Mammary epithelial cell (primary cell): Measurements from ENCODE around the gene MMGT1.

Experiments
- EZH2 ChIP-seq: IDR thresholded peaks from 2 replicates; pipeline ENCODE4 v1.6.1; 2012; ENCODE audit warnings: low read length, inconsistent platforms, borderline replicate concordance
- TF ChIP-seq, protein P1 (sequence below), 2 donors: IDR thresholded peaks in 1 of 2; conservative IDR thresholded peaks in 1 of 2; 2 replicates each; pipeline ENCODE4 v1.5.1; 2011 to 2012; ENCODE audit warnings: inconsistent platforms in 2 of 2, low read length in 2 of 2, mild to moderate bottlenecking in 2 of 2, control low read depth in 1 of 2, low read depth in 1 of 2; ENCODE audit not compliant: insufficient read depth in 1 of 2; ENCODE audit errors: extremely low read depth in 1 of 2

DNA sequence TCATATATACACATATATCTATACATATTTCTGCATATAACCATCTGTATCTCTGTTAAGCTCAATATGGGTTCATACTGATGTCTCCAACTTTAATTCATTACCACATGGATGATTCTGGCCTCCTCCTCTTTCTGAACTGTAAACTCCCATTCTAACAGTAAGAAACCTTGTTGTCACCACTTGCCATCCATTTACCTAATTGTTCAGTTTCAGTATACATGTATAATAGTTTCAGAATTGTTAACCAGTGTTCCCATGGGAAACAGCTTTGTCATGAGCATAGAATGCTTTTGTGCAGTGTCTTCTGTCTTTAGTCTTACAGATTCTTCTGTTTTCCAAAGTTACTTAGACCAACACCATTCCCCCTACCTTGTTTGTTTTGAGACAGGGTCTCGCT is 47.4 kb upstream of the MMGT1 start:
- TF ChIP-seq, protein P1, sequence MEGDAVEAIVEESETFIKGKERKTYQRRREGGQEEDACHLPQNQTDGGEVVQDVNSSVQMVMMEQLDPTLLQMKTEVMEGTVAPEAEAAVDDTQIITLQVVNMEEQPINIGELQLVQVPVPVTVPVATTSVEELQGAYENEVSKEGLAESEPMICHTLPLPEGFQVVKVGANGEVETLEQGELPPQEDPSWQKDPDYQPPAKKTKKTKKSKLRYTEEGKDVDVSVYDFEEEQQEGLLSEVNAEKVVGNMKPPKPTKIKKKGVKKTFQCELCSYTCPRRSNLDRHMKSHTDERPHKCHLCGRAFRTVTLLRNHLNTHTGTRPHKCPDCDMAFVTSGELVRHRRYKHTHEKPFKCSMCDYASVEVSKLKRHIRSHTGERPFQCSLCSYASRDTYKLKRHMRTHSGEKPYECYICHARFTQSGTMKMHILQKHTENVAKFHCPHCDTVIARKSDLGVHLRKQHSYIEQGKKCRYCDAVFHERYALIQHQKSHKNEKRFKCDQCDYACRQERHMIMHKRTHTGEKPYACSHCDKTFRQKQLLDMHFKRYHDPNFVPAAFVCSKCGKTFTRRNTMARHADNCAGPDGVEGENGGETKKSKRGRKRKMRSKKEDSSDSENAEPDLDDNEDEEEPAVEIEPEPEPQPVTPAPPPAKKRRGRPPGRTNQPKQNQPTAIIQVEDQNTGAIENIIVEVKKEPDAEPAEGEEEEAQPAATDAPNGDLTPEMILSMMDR (conservative IDR thresholded peaks at IDR 0.05 in 1 of 2, IDR thresholded peaks at IDR 0.05 in 1 of 2; ENCODE audit: extremely low read depth in 1 of 2, insufficient read depth in 1 of 2, low read depth in 1 of 2, low read length in 2 of 2), result no peak
- TF ChIP-seq EZH2, result no peak
